Measurements from ENCODE around the gene EPHB1. TPM values are rescaled to one million over a fixed set of nuclear protein-coding genes. Genes with fewer than 3 reads are reported as not detected.

EPHB1 gene
- total and polyA plus RNA-seq, 2 donors (not counting 3 experiments of a cell fraction or from before 2014, with no cell fraction given): 1.3 to 5.2 TPM

DNA sequence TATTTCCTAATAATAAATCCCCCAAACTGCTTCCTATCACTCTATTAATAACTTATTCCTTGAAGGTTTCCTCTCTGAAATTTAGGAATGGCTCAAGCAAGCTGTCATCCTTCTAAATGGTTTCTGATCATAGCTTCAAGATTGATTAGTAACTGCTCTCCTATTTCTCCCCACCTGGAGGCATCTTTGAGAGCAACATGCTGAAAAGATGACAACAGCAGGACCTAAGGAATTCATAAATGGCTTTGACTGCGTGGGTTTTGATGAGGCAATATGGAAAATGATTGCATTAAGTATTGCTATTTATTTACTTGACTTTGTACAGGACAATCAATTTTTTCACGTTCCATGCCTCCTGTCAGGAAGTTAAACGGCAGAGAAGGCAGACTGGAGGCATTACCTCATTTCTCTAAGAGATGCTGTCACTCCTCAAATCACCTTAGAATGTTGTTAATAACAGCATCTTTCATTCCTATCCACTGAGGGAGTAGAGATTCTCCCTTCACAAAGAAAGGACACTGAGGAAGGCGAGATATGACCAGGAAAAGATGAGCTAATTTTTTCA is 256.4 kb downstream of the EPHB1 start:
- intact Hi-C loops (cut with micrococcal nuclease): no loop called here
- no peak for FAIRE-seq
- Histone ChIP-seq H3K9me3 (replicated peaks; ENCODE audit: control insufficient read depth, insufficient read depth, low read length) (no peaks in the 10 kb centered on the region), H2AFZ (ENCODE audit: low read depth, low read length) (no peak overlapping the region), H3K4me1 (ENCODE audit: control insufficient read depth, extremely low read depth, insufficient read depth, low read length) (no peaks in the 10 kb centered on the region), H3K27ac (ENCODE audit: insufficient read depth, low read depth, low read length) (no peak overlapping the region), H3K9ac (replicated peaks; ENCODE audit: extremely low read depth, insufficient read depth, low read length) (no peak overlapping the region), H3K36me3 (ENCODE audit: control insufficient read depth in 2 of 2, extremely low read depth in 1 of 2, insufficient read depth in 2 of 2, low read length in 2 of 2) (no peaks in the 10 kb centered on the region), H3K27me3 (ENCODE audit: control insufficient read depth in 2 of 2, insufficient read depth in 2 of 2, low read length in 2 of 2) (no peaks in the 10 kb centered on the region), H3K79me2 (ENCODE audit: control insufficient read depth, insufficient read depth, low read length) (no peaks in the 10 kb centered on the region), H3K9me1 (replicated peaks; ENCODE audit: control insufficient read depth, extremely low read depth, insufficient read depth, low read length) (no peaks in the 10 kb centered on the region), H3K4me2 (ENCODE audit: insufficient read depth, low read length) (no peak overlapping the region), H4K20me1 (replicated peaks; ENCODE audit: control insufficient read depth, extremely low read depth, insufficient read depth, low read length) (no peaks in the 10 kb centered on the region), H3K4me3 (replicated peaks in 1 of 3; ENCODE audit: insufficient read depth in 1 of 3, low read depth in 1 of 3, low read length in 3 of 3) (no peak overlapping the region)
- ChIA-PET POLR2A (no interaction called here), CTCF (interaction anchor here (1.1 kb wide), 1 partner anchor 18 kb away, joined by 3 read pairs; no protein-coding TSS in a partner anchor)
- dilution Hi-C loops (cut with MboI; ENCODE audit: extremely low pct_ligation_motif_present, low sequenced_read_pairs): no loop called here
- no TSS peak for BruUV-seq (replicated peaks)
- no peak for DNase-seq (ENCODE audit: low read depth, low spot score)
- TF ChIP-seq POLR2AphosphoS5 (IDR thresholded peaks at IDR 0.05; ENCODE audit: insufficient read depth, low read depth, low read length) (no peak), JUN (IDR thresholded peaks at IDR 0.05; ENCODE audit: borderline replicate concordance, insufficient read depth, insufficient read length, low read depth) (no peak), POLR2A (IDR thresholded peaks at IDR 0.05; ENCODE audit: low read depth, low read length) (no peak)

DNA sequence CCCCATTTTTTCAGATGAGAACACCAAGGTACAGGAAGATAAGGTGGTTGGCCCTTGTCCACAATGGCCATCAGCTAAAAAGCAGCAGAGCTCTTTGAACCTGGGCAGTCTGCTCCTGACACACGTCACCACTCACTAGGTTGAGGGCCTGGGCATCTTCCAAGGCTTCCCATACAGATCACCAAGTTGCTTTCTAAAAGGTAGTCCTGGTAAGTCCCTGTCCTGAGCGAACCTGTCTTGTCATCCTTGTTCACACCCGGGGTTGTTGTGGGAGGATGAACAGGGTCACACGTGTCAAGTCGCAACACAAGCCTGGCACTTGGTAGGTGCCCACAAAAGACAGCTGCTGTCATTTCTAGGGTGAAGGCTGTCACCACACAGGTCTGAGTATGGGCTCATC is 260.4 kb downstream of the EPHB1 start:
- no peak overlapping the region for H3K4me2 ChIP-seq (ENCODE audit: insufficient read depth, low read length)
- no peaks in the 10 kb centered on the region for H3K27me3 ChIP-seq (ENCODE audit: control insufficient read depth in 2 of 2, insufficient read depth in 2 of 2, low read length in 2 of 2)
- intact Hi-C loops (cut with micrococcal nuclease) (no loop called here), dilution Hi-C loops (cut with MboI; ENCODE audit: extremely low pct_ligation_motif_present, low sequenced_read_pairs) (no loop called here)
- H3K9ac ChIP-seq (replicated peaks; ENCODE audit: extremely low read depth, insufficient read depth, low read length): no peak overlapping the region
- no peak overlapping the region for H3K27ac ChIP-seq (ENCODE audit: insufficient read depth, low read depth, low read length)
- H3K79me2 ChIP-seq (ENCODE audit: control insufficient read depth, insufficient read depth, low read length): no peaks in the 10 kb centered on the region
- DNase-seq (ENCODE audit: low read depth, low spot score) (no peak), FAIRE-seq (no peak)
- no TSS peak for BruUV-seq (replicated peaks)
- no peaks in the 10 kb centered on the region for H3K4me1 ChIP-seq (ENCODE audit: control insufficient read depth, extremely low read depth, insufficient read depth, low read length)
- TF ChIP-seq, protein P1, sequence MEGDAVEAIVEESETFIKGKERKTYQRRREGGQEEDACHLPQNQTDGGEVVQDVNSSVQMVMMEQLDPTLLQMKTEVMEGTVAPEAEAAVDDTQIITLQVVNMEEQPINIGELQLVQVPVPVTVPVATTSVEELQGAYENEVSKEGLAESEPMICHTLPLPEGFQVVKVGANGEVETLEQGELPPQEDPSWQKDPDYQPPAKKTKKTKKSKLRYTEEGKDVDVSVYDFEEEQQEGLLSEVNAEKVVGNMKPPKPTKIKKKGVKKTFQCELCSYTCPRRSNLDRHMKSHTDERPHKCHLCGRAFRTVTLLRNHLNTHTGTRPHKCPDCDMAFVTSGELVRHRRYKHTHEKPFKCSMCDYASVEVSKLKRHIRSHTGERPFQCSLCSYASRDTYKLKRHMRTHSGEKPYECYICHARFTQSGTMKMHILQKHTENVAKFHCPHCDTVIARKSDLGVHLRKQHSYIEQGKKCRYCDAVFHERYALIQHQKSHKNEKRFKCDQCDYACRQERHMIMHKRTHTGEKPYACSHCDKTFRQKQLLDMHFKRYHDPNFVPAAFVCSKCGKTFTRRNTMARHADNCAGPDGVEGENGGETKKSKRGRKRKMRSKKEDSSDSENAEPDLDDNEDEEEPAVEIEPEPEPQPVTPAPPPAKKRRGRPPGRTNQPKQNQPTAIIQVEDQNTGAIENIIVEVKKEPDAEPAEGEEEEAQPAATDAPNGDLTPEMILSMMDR (IDR thresholded peaks at IDR 0.05; ENCODE audit: extremely low read depth in 1 of 2, insufficient read depth in 1 of 2, low read depth in 1 of 2, low read length in 2 of 2): no peak
- TF ChIP-seq MYC (IDR thresholded peaks at IDR 0.05; ENCODE audit: low read depth, low read length) (no peak), EZH2 (IDR thresholded peaks at IDR 0.05; ENCODE audit: borderline replicate concordance, low read depth, low read length, severe bottlenecking) (no peak), GATA2 (IDR thresholded peaks at IDR 0.05; ENCODE audit: insufficient read depth, insufficient read length, low read depth, low read length) (no peak), POLR2A (IDR thresholded peaks at IDR 0.05; ENCODE audit: low read depth, low read length) (no peak), JUN (IDR thresholded peaks at IDR 0.05; ENCODE audit: borderline replicate concordance, insufficient read depth, insufficient read length, low read depth) (no peak), POLR2AphosphoS5 (IDR thresholded peaks at IDR 0.05; ENCODE audit: insufficient read depth, low read depth, low read length) (no peak), FOS (IDR thresholded peaks at IDR 0.05; ENCODE audit: borderline replicate concordance, insufficient read depth, low read length) (no peak)
- TF ChIP-seq, protein P2, sequence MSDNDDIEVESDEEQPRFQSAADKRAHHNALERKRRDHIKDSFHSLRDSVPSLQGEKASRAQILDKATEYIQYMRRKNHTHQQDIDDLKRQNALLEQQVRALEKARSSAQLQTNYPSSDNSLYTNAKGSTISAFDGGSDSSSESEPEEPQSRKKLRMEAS (IDR thresholded peaks at IDR 0.05; ENCODE audit: insufficient read depth, insufficient read length): no peak
- no peak overlapping the region for H2AFZ ChIP-seq (ENCODE audit: low read depth, low read length)
- H3K9me3 ChIP-seq (replicated peaks; ENCODE audit: control insufficient read depth, insufficient read depth, low read length): no peaks in the 10 kb centered on the region
- H4K20me1 ChIP-seq (replicated peaks; ENCODE audit: control insufficient read depth, extremely low read depth, insufficient read depth, low read length): no peaks in the 10 kb centered on the region
- H3K9me1 ChIP-seq (replicated peaks; ENCODE audit: control insufficient read depth, extremely low read depth, insufficient read depth, low read length): no peaks in the 10 kb centered on the region
- H3K36me3 ChIP-seq (ENCODE audit: control insufficient read depth in 2 of 2, extremely low read depth in 1 of 2, insufficient read depth in 2 of 2, low read length in 2 of 2): no peaks in the 10 kb centered on the region
- POLR2A ChIA-PET: no interaction called here
- no peak overlapping the region for H3K4me3 ChIP-seq (replicated peaks in 1 of 3; ENCODE audit: insufficient read depth in 1 of 3, low read depth in 1 of 3, low read length in 3 of 3)
- CTCF ChIA-PET: no interaction called here
